ENCODE results near the gene C16orf95.

C16orf95 gene

DNA sequence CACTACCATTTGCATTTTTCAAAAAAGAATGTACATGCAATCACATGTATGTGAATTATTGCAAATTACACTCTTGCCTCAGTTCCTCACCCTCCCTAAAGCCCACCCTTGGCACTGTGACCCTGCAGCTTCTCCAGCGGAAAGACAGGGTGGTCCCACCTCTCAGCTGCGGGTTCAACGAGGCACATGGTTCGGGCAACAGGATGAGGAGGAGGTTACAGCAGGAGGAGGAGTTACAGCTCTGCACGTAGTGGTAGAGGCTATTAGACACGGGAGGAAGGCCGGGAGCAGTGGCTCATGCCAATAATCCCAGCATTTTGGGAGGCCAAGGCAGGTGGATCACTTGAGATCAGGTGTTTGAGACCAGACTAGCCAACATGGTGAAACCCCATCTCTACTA, 5.2 kb downstream of the C16orf95 start:
- no peak for DNase-seq

DNA sequence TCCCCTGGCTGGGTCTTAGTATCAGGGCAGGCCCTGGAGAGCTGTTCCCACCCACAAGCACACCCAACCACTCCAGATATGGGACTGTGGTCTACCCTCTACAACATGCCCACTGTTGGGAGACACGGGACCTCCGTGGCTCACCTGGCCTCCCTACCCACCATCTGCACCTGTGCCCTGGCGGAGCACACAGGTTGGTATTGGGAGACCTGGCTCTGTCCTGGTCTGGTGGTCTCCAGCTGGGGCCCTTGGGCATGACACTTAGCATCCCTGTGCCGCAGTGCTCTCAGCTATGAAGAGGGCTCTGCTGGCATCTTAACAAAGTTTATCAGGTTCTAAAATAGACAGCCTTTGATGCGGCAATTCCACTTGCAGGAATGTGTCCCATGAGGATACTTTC, 5.8 kb downstream of the C16orf95 start:
- no peak for DNase-seq

GRCh38 chr16:87310610-87311009, 6.6 kb downstream of the C16orf95 start:
- DNase-seq: no peak

- DNase-seq: no peak
These were observed 7.3 kb downstream of the C16orf95 start for GRCh38 chr16:87309620-87310525.

- no peak for DNase-seq
These were observed 8.4 kb downstream of the C16orf95 start for GRCh38 chr16:87308826-87309225.

GRCh38 chr16:87306516-87306915, 10.7 kb downstream of the C16orf95 start:
- no peak for DNase-seq

DNA sequence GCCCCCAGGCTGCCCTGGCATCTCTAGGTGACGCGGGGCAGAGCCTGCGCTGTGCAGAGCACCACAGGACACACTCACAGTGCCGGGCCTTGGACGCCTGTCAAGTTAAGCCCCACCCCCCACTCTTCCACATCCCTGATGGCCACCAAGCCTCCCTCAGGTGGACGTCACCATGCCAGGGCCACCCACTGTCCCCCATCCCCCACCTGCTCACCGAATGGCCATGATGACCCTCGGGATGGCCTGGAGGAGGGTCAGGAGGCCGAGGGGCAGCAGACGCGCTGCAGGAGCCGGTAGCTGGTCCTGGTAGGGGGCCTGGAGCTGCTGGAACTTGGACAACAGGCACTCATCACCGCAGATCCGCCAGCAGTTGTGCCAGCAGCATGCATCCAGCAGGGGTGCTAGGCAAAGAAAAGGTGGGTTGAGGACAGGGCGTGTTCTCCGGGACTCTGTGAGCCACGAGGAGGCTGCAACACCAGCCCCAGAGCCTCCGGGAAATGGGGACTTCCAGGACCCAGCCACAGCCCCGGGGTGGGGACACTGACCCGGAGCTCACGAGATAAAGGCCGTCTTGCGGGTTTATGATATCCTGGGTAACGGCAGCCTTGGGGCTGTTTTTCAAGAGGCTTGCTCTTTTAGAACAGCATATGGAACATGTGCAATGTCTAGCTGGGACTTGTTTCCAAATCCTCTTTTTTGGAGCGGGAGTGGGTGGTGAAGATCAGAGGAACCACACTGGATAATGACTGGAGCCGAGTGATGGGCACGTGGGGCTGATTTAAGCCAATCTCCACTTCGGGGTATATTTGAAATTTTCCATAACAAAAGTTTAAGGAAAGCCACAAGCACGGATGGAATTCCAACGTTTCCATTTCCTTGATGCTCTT, 11.4 kb downstream of the C16orf95 start:
- no peak for DNase-seq

- DNase-seq: no peak
These were observed 12.2 kb downstream of the C16orf95 start for GRCh38 chr16:87304951-87305350.

DNA sequence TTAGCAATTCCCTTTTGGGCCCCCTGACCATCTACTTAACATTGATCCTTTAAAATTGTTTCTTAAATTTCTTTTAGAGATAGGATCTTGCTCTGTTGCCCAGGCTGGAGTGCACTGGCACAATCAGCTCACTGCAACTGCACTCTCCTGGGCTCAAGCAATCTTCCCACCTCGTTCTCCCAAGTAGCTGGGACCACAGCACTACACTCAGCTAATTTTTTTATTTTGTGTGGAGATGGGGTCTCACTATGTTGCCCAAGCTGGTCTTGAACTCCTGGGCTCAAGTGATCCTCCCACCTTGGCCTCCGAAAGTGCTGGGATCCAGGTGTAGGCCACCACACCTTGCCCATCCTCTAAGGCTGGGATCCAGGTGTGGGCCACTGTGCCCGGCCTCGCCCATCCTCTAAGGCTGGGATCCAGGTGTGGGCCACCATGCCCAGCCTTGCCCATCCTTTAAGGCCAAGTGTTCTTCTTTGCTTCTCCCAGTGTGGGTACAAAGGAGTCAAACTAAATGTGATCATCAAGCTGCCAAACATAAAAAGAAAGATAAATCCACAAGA, 13.2 kb downstream of the C16orf95 start:
- no peak for DNase-seq

GRCh38 chr16:87303431-87303930, 13.7 kb downstream of the C16orf95 start:
- no peak for DNase-seq

DNA sequence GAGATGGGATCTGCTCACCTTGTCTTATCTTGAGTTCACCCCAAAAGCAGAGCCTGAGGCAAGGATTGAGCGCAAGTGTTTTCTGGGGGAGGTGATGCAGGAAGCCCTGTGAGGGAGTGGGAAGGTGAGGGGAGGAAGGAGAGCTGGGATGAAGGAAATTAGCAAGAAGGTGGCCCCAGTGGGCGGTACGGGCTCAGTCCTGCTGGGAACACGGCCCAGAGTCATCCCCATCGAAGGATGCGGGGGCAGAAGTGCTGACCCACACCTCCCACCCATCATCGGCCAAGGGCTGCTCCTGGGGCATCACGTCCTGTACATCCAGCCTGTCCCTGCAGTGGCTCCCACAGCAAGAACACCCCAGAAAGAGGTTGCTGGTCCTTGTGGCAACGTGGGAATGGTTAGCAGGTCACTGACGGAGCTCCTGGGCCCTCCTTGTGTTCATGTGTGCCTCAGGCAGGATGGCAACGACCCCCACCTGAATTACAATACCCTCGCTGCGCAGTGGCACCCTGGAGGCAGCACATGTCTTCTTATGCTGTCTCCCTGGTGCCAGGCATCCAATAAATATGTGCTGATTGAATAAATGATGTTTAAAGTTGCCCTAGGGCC, 18.2 kb downstream of the C16orf95 start:
- DNase-seq: no peak

DNA sequence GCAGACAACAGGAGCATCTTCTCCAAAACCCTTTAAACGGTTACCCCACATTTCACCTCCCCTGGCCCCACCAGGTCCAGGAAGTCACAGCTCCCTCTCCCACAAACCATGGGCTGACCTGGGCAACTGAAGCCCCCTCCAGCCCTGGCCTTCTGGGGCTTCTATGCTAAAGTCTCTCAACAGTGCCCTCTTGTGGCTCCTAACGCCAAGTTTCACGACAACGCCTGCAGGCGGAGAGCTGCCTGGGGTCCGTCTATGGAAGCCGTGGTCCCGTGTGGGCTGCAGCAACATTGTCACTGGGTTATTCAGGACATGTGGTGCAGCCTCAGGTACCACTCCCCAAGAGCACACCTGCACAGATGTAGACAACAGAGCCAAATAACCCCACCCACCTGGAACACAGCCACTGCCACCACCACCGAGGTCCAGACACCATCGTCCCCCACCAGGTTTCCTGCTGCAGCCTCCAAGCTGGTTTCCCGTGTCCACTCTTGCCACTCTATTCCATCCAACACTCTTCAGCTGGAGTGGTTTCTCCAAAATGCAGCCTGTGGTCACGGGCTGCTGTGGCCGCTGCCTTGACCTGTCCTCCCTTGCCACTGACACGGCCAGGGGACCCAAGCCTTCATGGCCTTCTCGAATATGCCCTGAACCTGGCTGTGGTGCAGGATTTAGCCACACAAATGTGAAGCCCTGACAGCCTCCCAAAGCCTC, 19.1 kb downstream of the C16orf95 start:
- no peak for DNase-seq

GRCh38 chr16:87297407-87297806, 19.8 kb downstream of the C16orf95 start:
- DNase-seq: no peak

DNA sequence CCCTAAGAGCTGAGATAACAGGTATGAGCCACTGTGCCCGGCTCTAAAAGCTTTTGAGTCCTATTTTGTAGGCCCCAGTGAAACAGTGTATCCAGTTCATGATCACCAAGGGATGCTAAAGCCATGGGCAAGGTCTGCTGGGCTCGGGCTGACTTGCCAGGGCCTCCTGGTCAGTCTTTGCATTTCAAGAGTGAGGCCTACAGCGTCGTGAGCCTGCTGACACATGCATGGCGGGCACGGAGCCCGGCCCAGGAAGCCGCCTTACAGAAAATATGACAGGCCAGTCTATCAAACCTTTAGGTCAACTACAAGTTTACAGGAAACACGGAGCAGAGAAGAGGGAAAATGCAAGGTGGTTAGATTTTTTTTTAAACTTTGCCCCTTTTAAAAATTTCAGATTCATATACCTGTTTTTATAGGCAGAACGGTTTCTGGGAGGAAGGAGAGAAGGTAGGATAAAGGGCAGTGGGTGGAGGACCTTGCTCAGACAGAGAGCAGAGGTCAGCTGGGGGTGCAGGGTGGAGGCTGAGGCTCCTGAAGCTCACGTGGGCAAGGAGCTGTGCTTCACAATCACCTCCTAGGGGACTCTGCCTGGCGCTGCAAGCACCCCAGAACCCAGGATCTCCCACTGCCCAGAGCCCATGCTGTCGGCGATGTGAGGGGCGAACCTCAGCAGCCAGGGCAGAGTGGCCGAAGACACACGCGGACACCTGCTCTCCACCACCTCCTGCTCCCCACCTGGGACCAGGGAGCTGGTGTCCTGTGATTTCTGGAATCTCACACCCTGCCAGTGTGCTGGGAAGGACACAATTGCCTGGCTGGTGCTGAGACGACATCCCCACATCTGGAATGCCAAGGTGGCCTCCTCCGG, 21.3 kb downstream of the C16orf95 start:
- DNase-seq: no peak

DNA sequence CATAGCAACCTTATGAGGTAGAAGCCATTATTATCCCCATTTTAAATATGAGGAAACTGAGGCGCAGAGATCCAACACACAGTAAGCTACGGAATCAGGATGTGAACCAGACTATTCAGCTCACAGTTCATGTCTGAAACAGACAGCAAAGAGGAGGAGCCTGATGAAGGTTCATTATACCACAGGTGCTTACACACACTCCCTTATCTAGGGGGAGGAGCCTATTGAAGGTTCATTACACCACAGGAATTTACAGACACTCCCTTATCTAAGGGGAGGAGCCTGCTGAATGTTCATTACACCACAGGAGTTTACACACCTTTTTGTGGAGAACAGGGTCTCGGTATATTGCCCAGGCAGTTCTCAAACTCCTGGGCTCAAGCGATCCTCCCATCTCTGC, 21.9 kb downstream of the C16orf95 start:
- DNase-seq: no peak

GRCh38 chr16:87293990-87294389, 23.2 kb downstream of the C16orf95 start:
- DNase-seq: no peak

DNA sequence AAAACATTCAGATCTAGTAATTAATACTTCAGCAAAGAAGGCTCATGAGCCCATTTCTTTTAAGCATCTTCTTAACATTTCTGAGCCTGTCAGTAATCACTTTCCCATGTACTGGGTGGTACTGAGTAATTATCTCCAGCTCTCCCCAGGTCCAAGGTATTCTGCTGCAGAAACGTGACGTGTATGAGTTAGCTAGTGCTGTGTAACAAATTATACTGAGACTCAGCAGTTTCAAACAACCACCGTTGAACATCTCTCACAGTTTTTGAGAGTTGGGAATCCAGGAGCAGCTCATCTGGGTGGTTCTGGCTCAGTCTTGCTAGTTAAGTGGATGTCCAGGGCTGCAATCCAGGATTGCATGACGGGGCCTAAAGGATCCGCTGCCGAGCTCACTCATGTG, 25.2 kb downstream of the C16orf95 start:
- DNase-seq: no peak

DNA sequence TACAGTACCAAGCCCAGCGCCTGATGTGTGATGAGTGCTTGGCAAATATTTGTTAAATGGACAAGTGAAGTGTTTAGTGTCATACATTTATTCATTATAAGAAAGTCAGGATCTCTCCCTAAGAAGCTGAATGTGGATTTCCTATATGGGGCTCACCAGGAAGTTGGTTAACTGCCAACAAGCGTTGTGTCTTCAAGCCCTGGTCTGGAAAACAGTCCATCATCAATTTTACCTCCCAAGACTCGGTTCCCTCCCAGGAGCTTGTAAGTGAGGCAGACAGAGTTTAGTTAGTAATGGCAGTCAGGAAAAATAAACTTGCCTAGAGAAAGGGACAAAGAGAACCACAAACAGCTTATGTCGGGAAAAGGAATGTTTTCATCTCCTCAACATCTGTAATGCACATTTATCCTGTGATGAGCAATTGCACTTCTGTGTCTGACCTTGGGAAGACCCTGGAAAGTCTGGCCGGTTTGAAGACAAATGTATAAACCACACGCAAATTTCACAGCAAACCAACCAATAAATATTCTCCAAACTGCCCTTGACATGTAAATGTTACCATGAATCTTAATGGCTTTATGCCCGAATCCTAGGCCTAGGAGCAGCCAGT, 28.3 kb downstream of the C16orf95 start:
- no peak for DNase-seq

DNA sequence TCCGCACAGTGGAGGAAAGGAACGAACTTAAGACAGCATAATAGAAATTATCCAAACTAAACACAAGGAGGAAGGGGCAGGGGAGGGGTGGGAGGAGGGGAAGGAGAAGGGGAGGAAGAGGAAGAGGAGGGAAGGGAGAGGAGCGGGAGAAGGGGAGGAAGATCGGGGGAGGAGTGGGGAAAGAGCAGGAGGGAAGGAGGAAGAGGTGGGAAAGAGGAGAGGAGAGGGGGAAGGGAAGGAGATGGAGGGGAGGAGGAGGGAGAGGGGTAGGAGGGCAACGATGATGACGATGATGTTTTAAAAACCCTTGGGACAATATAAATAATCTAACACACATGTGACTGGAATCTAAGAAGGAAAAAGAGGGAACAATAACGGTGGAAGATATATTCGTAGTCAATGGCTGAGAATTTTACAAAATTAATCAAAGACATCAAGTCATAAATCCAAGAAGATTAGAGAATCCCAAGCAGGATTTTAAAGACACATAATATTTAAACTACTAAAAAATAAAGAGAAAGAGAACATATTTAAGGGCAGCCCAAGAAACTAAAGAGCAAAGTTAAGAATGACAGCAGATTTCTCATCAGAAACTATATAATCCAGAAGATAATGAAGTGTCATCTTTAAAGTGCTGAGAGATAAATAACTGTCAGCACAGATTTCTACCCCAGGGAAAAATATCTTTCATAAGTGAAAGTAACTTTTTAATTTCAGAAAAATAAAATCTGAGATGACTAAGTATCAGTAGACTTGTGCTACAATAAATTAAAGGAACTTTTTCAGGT, 30.2 kb downstream of the C16orf95 start:
- no peak for DNase-seq

DNA sequence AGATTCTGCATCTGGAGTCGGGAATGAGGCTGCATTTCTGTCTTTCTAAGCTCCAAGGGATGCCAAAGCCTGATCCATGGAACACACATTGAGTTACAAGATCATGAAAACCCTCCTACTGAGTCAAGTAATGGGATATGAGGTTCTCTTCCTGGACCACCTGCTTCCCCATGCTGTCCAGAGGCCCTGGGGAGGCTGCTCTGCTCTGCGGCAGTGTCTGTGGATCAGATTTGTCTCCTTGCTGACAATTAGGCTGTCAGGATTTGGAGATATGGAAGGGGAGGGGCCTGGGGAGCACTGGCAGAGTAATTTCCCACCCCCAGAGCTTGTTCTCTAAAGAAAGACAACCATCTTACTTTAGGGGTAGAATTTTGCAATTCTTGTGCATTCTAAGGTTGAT, 33.0 kb downstream of the C16orf95 start:
- DNase-seq: no peak

Data from hippocampal formation (tissue), 2 donors.